Upper lobe of left lung (tissue), 4 donors: ENCODE results near the gene RPLP1.

Experiments used
- CTCF ChIP-seq, 6 experiments: fragments of 450-650 bp in 4 of 6; fragments of 200-600 bp in 2 of 6; sonication (generic) in 2 of 6; IDR thresholded peaks; one replicate each; pipeline ENCODE4 v1.5.1; 2016 to 2019; ENCODE audit warnings: antibody characterized with exemption in 6 of 6
- POLR2A ChIP-seq, 4 donors: fragments of 450-650 bp; IDR thresholded peaks; one replicate each; pipeline ENCODE4 v1.5.1; 2016 to 2017; ENCODE audit warnings: antibody characterized with exemption in 4 of 4, mild to moderate bottlenecking in 2 of 4

- TF ChIP-seq CTCF (IDR thresholded peaks at IDR 0.05) (no peak), POLR2A (IDR thresholded peaks at IDR 0.05) (no peak)
Measured at GRCh38 chr15:69490356-69491037, 37.9 kb downstream of the RPLP1 start.
